H1 (cell line): ENCODE measurements around the gene CRB2. TPM values are rescaled to one million over a fixed set of nuclear protein-coding genes. Genes with fewer than 3 reads are reported as not detected.

Experiments used
- CTCF ChIA-PET: fragments of 300-600 bp; sonication (Branson Sonifier 250); formaldehyde crosslinking; loops from one replicate; lab custom pipeline; 2021; ENCODE audit not compliant: partially characterized antibody; lab: Charles Lee
- POLR2A ChIA-PET: fragments of 300-600 bp; sonication (Branson Sonifier 250); formaldehyde crosslinking; loops from one replicate; lab custom pipeline; 2021; ENCODE audit warnings: inconsistent platforms; ENCODE audit not compliant: partially characterized antibody; lab: Charles Lee
- DNase-seq, 2 experiments: peaks; one replicate each; pipeline versions ENCODE4 v3.0.0 to v3.0.0-alpha.2; 2010 to 2022; ENCODE audit warnings: low spot score in 2 of 2, low read depth in 1 of 2, mixed read lengths in 1 of 2
- FAIRE-seq: peaks from 2 replicates; lab custom pipeline; 2011; peaks lifted over from hg19 to GRCh38; lab: Jason Lieb, UNC
- H2AFZ ChIP-seq: 2 replicates; pipeline ENCODE4 v1.8.1; 2012; ENCODE audit warnings: low read length, inconsistent platforms
- H2AK5ac ChIP-seq: 2 replicates; pipeline ENCODE4 v1.6.1; 2013; ENCODE audit warnings: low read depth, low read length
- H2BK120ac ChIP-seq: replicated peaks from 2 replicates; pipeline ENCODE3; 2013; ENCODE audit warnings: low read depth, low read length, inconsistent platforms
- H2BK12ac ChIP-seq: 2 replicates; pipeline ENCODE4 v1.6.1; 2013; ENCODE audit warnings: low read depth, low read length
- H2BK15ac ChIP-seq: 2 replicates; pipeline ENCODE4 v1.6.1; 2013; ENCODE audit warnings: low read length
- H2BK20ac ChIP-seq: 2 replicates; pipeline ENCODE4 v1.6.1; 2013; ENCODE audit warnings: low read length
- H2BK5ac ChIP-seq: 2 replicates; pipeline ENCODE4 v1.6.1; 2013; ENCODE audit warnings: low read depth, low read length
- H3K14ac ChIP-seq: 2 replicates; pipeline ENCODE4 v1.6.1; 2013; ENCODE audit warnings: inconsistent platforms; ENCODE audit not compliant: insufficient read length
- H3K18ac ChIP-seq: 2 replicates; pipeline ENCODE4 v1.6.1; 2013; ENCODE audit warnings: low read length; ENCODE audit errors: extremely low read depth
- H3K23ac ChIP-seq: 2 replicates; pipeline ENCODE4 v1.6.1; 2013; ENCODE audit warnings: inconsistent platforms; ENCODE audit not compliant: insufficient read length
- H3K23me2 ChIP-seq: 2 replicates; pipeline ENCODE4 v1.6.1; 2013; ENCODE audit warnings: low read depth, low read length
- H3K27ac ChIP-seq: 2 replicates; pipeline ENCODE4 v1.6.1; 2011; ENCODE audit warnings: low read depth, low read length, inconsistent platforms
- H3K27me3 ChIP-seq, 4 experiments: replicated peaks in 1 of 4; 1 replicate in 1 of 4; 2 replicates in 3 of 4; pipeline versions ENCODE4 v1.6.1 to v1.8.1; 2011 to 2013; ENCODE audit warnings: low read length in 3 of 4, mild to moderate bottlenecking in 3 of 4, inconsistent platforms in 2 of 4, mixed read lengths in 2 of 4, moderate library complexity in 1 of 4; ENCODE audit not compliant: control insufficient read depth in 3 of 4, insufficient read depth in 3 of 4; ENCODE audit errors: extremely low read depth in 1 of 4
- H3K36me3 ChIP-seq, 4 experiments: 2 replicates each; pipeline versions ENCODE4 v1.6.1 to v1.8.1; 2011 to 2013; ENCODE audit warnings: mild to moderate bottlenecking in 4 of 4, low read length in 3 of 4, moderate library complexity in 2 of 4, control low read depth in 1 of 4, inconsistent platforms in 1 of 4; ENCODE audit not compliant: insufficient read depth in 4 of 4, control insufficient read depth in 2 of 4
- H3K4ac ChIP-seq: replicated peaks from 2 replicates; pipeline ENCODE3; 2013; ENCODE audit warnings: low read length, low read depth, mixed read lengths, inconsistent platforms; ENCODE audit not compliant: insufficient read length
- H3K4me1 ChIP-seq, 4 experiments: replicated peaks in 1 of 4; 1 replicate in 1 of 4; 2 replicates in 3 of 4; pipeline versions ENCODE4 v1.6.1 to v1.8.1; 2011 to 2013; ENCODE audit warnings: low read length in 3 of 4, inconsistent platforms in 2 of 4, mixed read lengths in 1 of 4; ENCODE audit not compliant: insufficient read depth in 4 of 4, control insufficient read depth in 3 of 4
- H3K4me2 ChIP-seq, 2 experiments: 2 replicates each; pipeline versions ENCODE4 v1.6.1 to v1.8.1; 2011 to 2013; ENCODE audit warnings: low read depth in 2 of 2, low read length in 2 of 2, control low read depth in 1 of 2, inconsistent platforms in 1 of 2, mild to moderate bottlenecking in 1 of 2; ENCODE audit not compliant: insufficient read depth in 1 of 2
- H3K4me3 ChIP-seq, 4 experiments: fragments of 200-600, 300-600 bp in 1 of 4; sonication (generic), shearing (Covaris generic), sonication (Bioruptor Twin) in 1 of 4; 2 replicates each; pipeline versions ENCODE4 v1.5.1 to v1.8.1; 2011 to 2016; ENCODE audit warnings: low read length in 4 of 4, low read depth in 3 of 4, control low read depth in 2 of 4, inconsistent platforms in 2 of 4, mild to moderate bottlenecking in 2 of 4, mixed read lengths in 1 of 4, moderate library complexity in 1 of 4; ENCODE audit not compliant: insufficient read depth in 2 of 4; ENCODE audit errors: extremely low read depth in 1 of 4
- H3K56ac ChIP-seq: replicated peaks from 2 replicates; pipeline ENCODE3; 2013; ENCODE audit warnings: low read depth, mild to moderate bottlenecking, mixed read lengths, low read length, inconsistent platforms; ENCODE audit not compliant: insufficient read length
- H3K79me1 ChIP-seq: 2 replicates; pipeline ENCODE4 v1.6.1; 2013; ENCODE audit warnings: low read depth, low read length, control low read depth
- H3K79me2 ChIP-seq, 2 experiments: 2 replicates each; pipeline versions ENCODE4 v1.6.1 to v1.8.1; 2012 to 2013; ENCODE audit warnings: low read length in 2 of 2, mild to moderate bottlenecking in 2 of 2, inconsistent platforms in 1 of 2; ENCODE audit not compliant: insufficient read depth in 2 of 2, control insufficient read depth in 1 of 2
- H3K9ac ChIP-seq, 4 experiments: replicated peaks in 1 of 4; 1 replicate in 1 of 4; 2 replicates in 3 of 4; pipeline versions ENCODE4 v1.6.1 to v1.8.1; 2011 to 2013; ENCODE audit warnings: low read depth in 3 of 4, low read length in 3 of 4, control low read depth in 2 of 4, mild to moderate bottlenecking in 2 of 4, moderate library complexity in 2 of 4, inconsistent platforms in 1 of 4; ENCODE audit errors: extremely low read depth in 1 of 4
- H3K9me3 ChIP-seq, 2 experiments: 2 replicates each; pipeline versions ENCODE4 v1.6.1 to v1.8.1; 2012 to 2013; ENCODE audit warnings: mild to moderate bottlenecking in 2 of 2, moderate library complexity in 2 of 2, control low read depth in 1 of 2, inconsistent platforms in 1 of 2, low read depth in 1 of 2, low read length in 1 of 2, mixed read lengths in 1 of 2; ENCODE audit not compliant: insufficient read depth in 2 of 2
- H4K20me1 ChIP-seq, 2 experiments: replicated peaks in 1 of 2; 2 replicates each; pipeline versions ENCODE3 to v1.8.1; 2011 to 2013; ENCODE audit warnings: inconsistent platforms in 2 of 2, low read length in 2 of 2, mild to moderate bottlenecking in 1 of 2; ENCODE audit not compliant: insufficient read depth in 2 of 2, control insufficient read depth in 1 of 2
- H4K5ac ChIP-seq: 2 replicates; pipeline ENCODE4 v1.6.1; 2013; ENCODE audit warnings: low read length, low read depth, mixed read lengths, inconsistent platforms; ENCODE audit not compliant: insufficient read length
- H4K8ac ChIP-seq: 2 replicates; pipeline ENCODE4 v1.8.0; 2013; ENCODE audit warnings: mild to moderate bottlenecking, moderate library complexity, low read length, inconsistent platforms; ENCODE audit not compliant: insufficient read depth; ENCODE audit errors: extremely low read depth
- H4K91ac ChIP-seq: replicated peaks from 2 replicates; pipeline ENCODE3; 2013; ENCODE audit warnings: low read length, mixed read lengths, inconsistent platforms; ENCODE audit not compliant: insufficient read length
- BCL11A ChIP-seq, 2 experiments: IDR thresholded peaks; one replicate each; pipeline ENCODE4 v1.6.1; 2011; ENCODE audit warnings: low read depth in 2 of 2, low read length in 2 of 2, mild to moderate bottlenecking in 2 of 2
- CEBPB ChIP-seq: IDR thresholded peaks from 2 replicates; pipeline ENCODE4 v1.6.1; 2012; ENCODE audit warnings: low read depth, low read length
- E2F6 ChIP-seq: IDR thresholded peaks from 2 replicates; pipeline ENCODE4 v1.6.1; 2012; ENCODE audit warnings: inconsistent platforms
- FOSL1 ChIP-seq: IDR thresholded peaks from 2 replicates; pipeline ENCODE4 v1.6.1; 2011; ENCODE audit warnings: mild to moderate bottlenecking, low read depth, low read length, moderate library complexity; ENCODE audit not compliant: insufficient read depth
- MAFK ChIP-seq: IDR thresholded peaks from 2 replicates; pipeline ENCODE4 v1.6.1; 2012; ENCODE audit warnings: low read depth, mild to moderate bottlenecking, improper control_type of control experiment, low read length
- MAX ChIP-seq: IDR thresholded peaks from 2 replicates; pipeline ENCODE4 v1.6.1; 2012; ENCODE audit warnings: inconsistent platforms
- WGBS, 2 experiments: shearing (Covaris generic) in 1 of 2; methylation state at CpG; one replicate each; pipeline versions ENCODE4 v1.1.6 to v1.1.7; 2013 to 2015; ENCODE audit warnings: low lambda C conversion rate in 2 of 2, mixed read lengths in 2 of 2, inconsistent platforms in 1 of 2, low coverage in 1 of 2, missing lambda C conversion rate in 1 of 2; ENCODE audit not compliant: insufficient replicate concordance in 2 of 2, insufficient coverage in 1 of 2, insufficient read length in 1 of 2; ENCODE audit errors: extremely low coverage in 1 of 2, missing lambda C conversion rate in 1 of 2; 5-methylcytosine and 5-hydroxymethylcytosine counted together
- polyA plus RNA-seq, 7 experiments: library from polyadenylated mRNA; depleted of rRNA in 3 of 7; stranded (reverse) in 5 of 7; unstranded in 2 of 7; fragments of >200 nt in 5 of 7; fragments of 200-250 nt in 2 of 7; gene quantifications; 1 replicate in 5 of 7; 2 replicates in 1 of 7; 4 replicates in 1 of 7; pipeline versions ENCODE4 v1.2.1 to v1.2.3, GENCODE V29; 2011 to 2013; ENCODE audit warnings: missing spikeins in 2 of 7, mixed read lengths in 2 of 7
- total RNA-seq: library from RNA; stranded (reverse); fragmentation: NEBNext Ultra II Directional; extraction: Animal tissue kit (Norgen Biotek cat#: 25700); gene quantifications from 2 replicates; pipeline ENCODE4 v1.2.1, GENCODE V29; 2021

The CRB2 gene
- total and polyA plus RNA-seq, 2 of the 8 experiments (the other 6 are each of a cell fraction or from before 2014, with no cell fraction given), result 4.0 to 8.4 TPM

- no peak overlapping the region for H2BK20ac ChIP-seq
Observed at GRCh38 chr9:123383512-123384170, 27.6 kb downstream of the CRB2 start.

More at GRCh38 chr9:123383512-123384170, 27.6 kb downstream of the CRB2 start:
- H3K23ac ChIP-seq, result no peak overlapping the region
- no peaks in the 10 kb centered on the region for H3K79me2 ChIP-seq
- whole genome bisulfite sequencing, 2 experiments, result 91% methylated on average over 27 of the region's 27 CpGs; no CpG with 5 or more reads in 1 of the 2 experiments
- H3K36me3 ChIP-seq, result no peaks in the 10 kb centered on the region; a peak in 2 of 8 replicates
- no peak overlapping the region for H2BK5ac ChIP-seq
- no peak overlapping the region for H3K4me2 ChIP-seq
- FAIRE-seq (no peak), DNase-seq (no peak)
- no peak overlapping the region for H3K18ac ChIP-seq
- no peak overlapping the region for H3K4me3 ChIP-seq
- no peak overlapping the region for H2BK12ac ChIP-seq
- no peaks in the 10 kb centered on the region for H3K79me1 ChIP-seq
- H3K4ac ChIP-seq, result no peak overlapping the region
- no peaks in the 10 kb centered on the region for H3K23me2 ChIP-seq
- no peaks in the 10 kb centered on the region for H3K9me3 ChIP-seq
- no peak overlapping the region for H4K91ac ChIP-seq
- no peaks in the 10 kb centered on the region; a peak in 1 of 7 replicates for H3K4me1 ChIP-seq
- peaks cover 0 to 2% of the 10 kb centered on the region in 2 experiments for H4K20me1 ChIP-seq
- H2AFZ ChIP-seq, result no peak overlapping the region
- no peak overlapping the region for H3K14ac ChIP-seq
- H2BK120ac ChIP-seq, result no peak overlapping the region
- no peak overlapping the region for H2BK15ac ChIP-seq
- H3K9ac ChIP-seq, result no peak overlapping the region
- CTCF ChIA-PET, result interaction anchor here (0.5 to 29.0 kb wide), 7 partner anchors 8 to 658 kb away, joined by 3 to 668 read pairs (median 3); partner anchors contain the start of gene CRB2
- no peak overlapping the region for H3K56ac ChIP-seq
- TF ChIP-seq MAFK (no peak), E2F6 (no peak), BCL11A (IDR thresholded peaks at IDR 0.05; ENCODE audit: low read depth in 2 of 2, low read length in 2 of 2) (no peak), MAX (no peak), CEBPB (no peak), FOSL1 (no peak)
- H4K5ac ChIP-seq, result no peak overlapping the region
- POLR2A ChIA-PET, result interaction anchor here (0.8 to 1.4 kb wide), 2 partner anchors 24 to 26 kb away, joined by 3 to 4 read pairs; no protein-coding TSS in a partner anchor
- H4K8ac ChIP-seq, result no peak overlapping the region
- H3K27me3 ChIP-seq, result no peaks in the 10 kb centered on the region; a peak in 1 of 7 replicates
- H2AK5ac ChIP-seq, result no peak overlapping the region; the same call in 1 of the 2 replicates
- no peak overlapping the region for H3K27ac ChIP-seq
